HEK293 (cell line): Measurements from ENCODE around the gene PGM1.

Experiments used
- HOXC10 ChIP-seq: sonication (generic); formaldehyde crosslinking; IDR thresholded peaks from 2 replicates; pipeline ENCODE4 v1.8.1; 2023; ENCODE audit warnings: mild to moderate bottlenecking, missing genetic modification reagents
- ZNF174 ChIP-seq: fragments of 450-650 bp; formaldehyde crosslinking; IDR thresholded peaks from 2 replicates; pipeline ENCODE4 v1.5.0; 2017; ENCODE audit warnings: missing biosample characterization, mild to moderate bottlenecking, missing genetic modification characterization
- ZNF404 ChIP-seq: fragments of 450-650 bp; formaldehyde crosslinking; IDR thresholded peaks from 2 replicates; pipeline ENCODE4 v1.5.1; 2017; ENCODE audit warnings: missing biosample characterization, missing genetic modification characterization
- ZNF561 ChIP-seq: fragments of 450-650 bp; IDR thresholded peaks from 2 replicates; pipeline ENCODE4 v1.5.1; 2018; ENCODE audit warnings: missing biosample characterization, missing genetic modification characterization, borderline replicate concordance
- ZNF768 ChIP-seq: fragments of 450-650 bp; formaldehyde crosslinking; IDR thresholded peaks from 2 replicates; pipeline ENCODE4 v1.5.1; 2018; ENCODE audit warnings: missing biosample characterization, mild to moderate bottlenecking, missing genetic modification characterization
- TF ChIP-seq, protein P1 (sequence below): IDR thresholded peaks from 2 replicates; pipeline ENCODE4 v1.6.1; 2011; ENCODE audit warnings: mild to moderate bottlenecking, low read depth, low read length, borderline replicate concordance
- TF ChIP-seq, protein P2 (sequence below): fragments of 450-650 bp; formaldehyde crosslinking; IDR thresholded peaks from 2 replicates; pipeline ENCODE4 v1.5.1; 2016; ENCODE audit warnings: missing biosample characterization, missing genetic modification characterization

DNA sequence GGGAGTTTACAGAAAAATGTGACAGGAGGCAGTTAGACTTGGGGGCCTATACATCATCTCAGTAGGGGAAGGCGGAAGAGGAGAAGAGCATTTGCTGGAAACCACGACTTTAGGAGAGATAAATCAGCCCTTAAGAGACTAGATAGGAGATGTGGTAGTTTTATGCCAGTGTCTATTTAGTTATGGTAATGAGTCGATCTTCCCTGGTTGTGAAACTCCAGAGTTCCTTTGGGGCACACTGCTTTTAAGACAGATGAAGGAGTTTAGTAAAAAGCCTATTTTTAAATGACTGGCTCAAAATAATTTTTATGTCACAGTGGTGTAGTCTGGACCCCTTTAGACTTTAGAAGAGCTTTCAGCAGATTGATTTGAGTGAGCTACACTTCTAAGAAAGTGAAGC, 7.8 kb downstream of the PGM1 start:
- TF ChIP-seq ZNF174 (tag by site-specific recombination) = no peak
- no peak for TF ChIP-seq HOXC10 (CRISPR knock-in tag)
- no peak for TF ChIP-seq ZNF404 (tag by site-specific recombination)
- TF ChIP-seq ZNF561 = no peak
- TF ChIP-seq, protein P1, sequence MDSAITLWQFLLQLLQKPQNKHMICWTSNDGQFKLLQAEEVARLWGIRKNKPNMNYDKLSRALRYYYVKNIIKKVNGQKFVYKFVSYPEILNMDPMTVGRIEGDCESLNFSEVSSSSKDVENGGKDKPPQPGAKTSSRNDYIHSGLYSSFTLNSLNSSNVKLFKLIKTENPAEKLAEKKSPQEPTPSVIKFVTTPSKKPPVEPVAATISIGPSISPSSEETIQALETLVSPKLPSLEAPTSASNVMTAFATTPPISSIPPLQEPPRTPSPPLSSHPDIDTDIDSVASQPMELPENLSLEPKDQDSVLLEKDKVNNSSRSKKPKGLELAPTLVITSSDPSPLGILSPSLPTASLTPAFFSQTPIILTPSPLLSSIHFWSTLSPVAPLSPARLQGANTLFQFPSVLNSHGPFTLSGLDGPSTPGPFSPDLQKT = no peak
- TF ChIP-seq, protein P2, sequence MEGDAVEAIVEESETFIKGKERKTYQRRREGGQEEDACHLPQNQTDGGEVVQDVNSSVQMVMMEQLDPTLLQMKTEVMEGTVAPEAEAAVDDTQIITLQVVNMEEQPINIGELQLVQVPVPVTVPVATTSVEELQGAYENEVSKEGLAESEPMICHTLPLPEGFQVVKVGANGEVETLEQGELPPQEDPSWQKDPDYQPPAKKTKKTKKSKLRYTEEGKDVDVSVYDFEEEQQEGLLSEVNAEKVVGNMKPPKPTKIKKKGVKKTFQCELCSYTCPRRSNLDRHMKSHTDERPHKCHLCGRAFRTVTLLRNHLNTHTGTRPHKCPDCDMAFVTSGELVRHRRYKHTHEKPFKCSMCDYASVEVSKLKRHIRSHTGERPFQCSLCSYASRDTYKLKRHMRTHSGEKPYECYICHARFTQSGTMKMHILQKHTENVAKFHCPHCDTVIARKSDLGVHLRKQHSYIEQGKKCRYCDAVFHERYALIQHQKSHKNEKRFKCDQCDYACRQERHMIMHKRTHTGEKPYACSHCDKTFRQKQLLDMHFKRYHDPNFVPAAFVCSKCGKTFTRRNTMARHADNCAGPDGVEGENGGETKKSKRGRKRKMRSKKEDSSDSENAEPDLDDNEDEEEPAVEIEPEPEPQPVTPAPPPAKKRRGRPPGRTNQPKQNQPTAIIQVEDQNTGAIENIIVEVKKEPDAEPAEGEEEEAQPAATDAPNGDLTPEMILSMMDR (tag by site-specific recombination) = no peak
- TF ChIP-seq ZNF768 (tag by site-specific recombination) = no peak
